Activated naive CD4-positive, alpha-beta T cell treated with anti-CD3 and anti-CD28 coated beads, Interleukin-2, amount 50 U/mL, for 72 hours (primary cell): ENCODE results near the gene AFAP1. TPM values are rescaled to one million over a fixed set of nuclear protein-coding genes. Genes with fewer than 3 reads are reported as not detected.

ENCODE experiments used
- ATAC-seq, 2 donors: fragments of 150-1000 bp; cut with Tn5 transposase; 2 replicates each; pipeline ENCODE4 v1.10.0; 2021; ENCODE audit warnings: mild to moderate bottlenecking in 2 of 2, moderate library complexity in 2 of 2
- DNase-seq, 2 donors: peaks; one replicate each; pipeline ENCODE4 v3.0.0; 2021 to 2022; ENCODE audit warnings: low spot score in 2 of 2
- H3K27ac Mint-ChIP-seq, 2 donors: one replicate each; pipeline ENCODE4 v1.8.0; 2022; ENCODE audit warnings: mild to moderate bottlenecking in 2 of 2, mixed read lengths in 2 of 2
- H3K36me3 Mint-ChIP-seq, 2 donors: one replicate each; pipeline ENCODE4 v1.8.0; 2022; ENCODE audit warnings: mixed read lengths in 2 of 2
- H3K9me3 Mint-ChIP-seq, 2 donors: one replicate each; pipeline ENCODE4 v1.8.0; 2022; ENCODE audit warnings: mixed read lengths in 2 of 2
- total RNA-seq, 2 donors: library from RNA; stranded (reverse); gene quantifications; one replicate each; pipeline ENCODE4 v1.2.3, GENCODE V29; 2022

Gene AFAP1
- total RNA-seq, 2 donors from 2014 or later, result 10.2 to 41.9 TPM

DNA sequence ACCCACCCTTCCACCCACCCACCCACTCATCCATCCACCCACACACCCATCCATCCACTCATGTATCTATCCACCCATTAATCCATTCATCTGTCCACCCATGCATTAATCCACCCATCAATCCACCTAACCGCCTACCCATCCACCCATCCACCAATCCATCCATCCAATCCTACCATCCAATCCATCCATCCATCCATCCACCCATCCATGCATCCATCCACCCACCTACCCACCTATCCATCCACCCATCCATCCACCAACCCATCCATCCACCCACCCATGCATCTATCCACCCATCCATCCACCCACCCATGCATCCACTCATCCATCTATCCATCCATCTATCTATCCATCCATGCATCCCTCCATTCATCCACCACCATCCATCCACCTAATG, 34.8 kb upstream of the AFAP1 start:
- Mint-ChIP-seq H3K9me3 (no peaks in the 10 kb centered on the region), H3K27ac (no peak overlapping the region), H3K36me3 (peaks cover 0 to 34% of the 10 kb centered on the region in 2 donors)
- ATAC-seq, result no peak
- DNase-seq, result no peak

DNA sequence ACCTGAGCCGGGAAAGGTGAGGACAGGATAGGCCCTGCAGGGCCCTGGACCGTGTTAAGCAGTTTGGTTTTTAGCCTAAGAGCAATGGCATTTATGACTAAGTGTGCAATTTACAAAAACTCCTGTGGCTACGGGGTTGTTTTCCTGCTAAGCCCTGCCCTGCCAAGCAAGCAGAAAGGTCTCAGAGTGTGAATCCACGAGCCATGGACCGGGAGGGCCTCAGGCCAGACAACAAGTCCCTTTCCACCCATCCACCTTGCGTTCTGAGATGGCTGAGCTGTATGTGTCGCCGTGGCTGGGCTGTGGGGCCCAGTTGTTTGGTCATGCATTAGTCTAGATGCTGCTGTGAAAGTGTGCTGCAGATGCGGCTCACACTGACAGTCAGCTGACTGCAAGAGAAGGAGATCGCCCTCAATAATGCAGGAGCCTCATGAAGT, 33.9 kb upstream of the AFAP1 start:
- no peaks in the 10 kb centered on the region for H3K9me3 Mint-ChIP-seq
- peak overlapping the region; percentile 96 for H3K27ac Mint-ChIP-seq
- peak in 1 of 2 donors; percentile 6 for ATAC-seq
- H3K36me3 Mint-ChIP-seq, result peaks cover 0 to 35% of the 10 kb centered on the region in 2 donors
- no peak for DNase-seq

DNA sequence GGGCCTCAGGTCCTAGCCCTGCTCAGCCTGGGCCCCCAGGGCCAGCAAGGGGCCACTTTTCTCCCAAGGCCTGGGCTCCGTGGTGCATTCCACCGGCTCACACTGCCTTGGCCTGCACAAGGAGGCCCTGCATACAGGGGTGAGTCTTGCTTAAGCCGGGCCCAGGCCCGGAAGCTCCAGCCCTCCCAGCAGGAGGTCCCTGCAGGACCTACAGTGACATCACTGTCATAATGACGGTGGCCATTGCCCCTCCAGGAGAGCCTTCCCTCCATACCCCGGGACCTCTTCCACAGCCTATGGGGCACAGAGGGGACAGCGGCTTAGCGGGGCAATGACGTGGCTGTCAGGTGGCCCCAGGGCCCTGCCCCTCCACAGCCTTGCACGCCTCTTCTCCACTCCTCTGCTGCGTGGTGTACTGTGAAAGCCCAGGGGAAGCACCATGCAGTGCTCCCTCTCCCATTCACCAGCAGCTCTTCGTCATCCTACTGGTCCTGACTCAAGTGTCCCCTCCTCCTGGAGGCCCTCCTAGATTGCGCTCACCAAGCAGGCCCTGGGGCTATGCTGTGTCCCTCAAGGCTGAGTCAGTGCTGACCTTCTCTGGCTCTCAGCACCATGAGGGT, 32.3 kb upstream of the AFAP1 start:
- H3K9me3 Mint-ChIP-seq, result no peaks in the 10 kb centered on the region
- H3K27ac Mint-ChIP-seq, result peak overlapping the region; percentile 96
- no peak for DNase-seq
- H3K36me3 Mint-ChIP-seq, result peaks cover 0 to 39% of the 10 kb centered on the region in 2 donors
- peak in 1 of 2 donors; percentile 56 for ATAC-seq

DNA sequence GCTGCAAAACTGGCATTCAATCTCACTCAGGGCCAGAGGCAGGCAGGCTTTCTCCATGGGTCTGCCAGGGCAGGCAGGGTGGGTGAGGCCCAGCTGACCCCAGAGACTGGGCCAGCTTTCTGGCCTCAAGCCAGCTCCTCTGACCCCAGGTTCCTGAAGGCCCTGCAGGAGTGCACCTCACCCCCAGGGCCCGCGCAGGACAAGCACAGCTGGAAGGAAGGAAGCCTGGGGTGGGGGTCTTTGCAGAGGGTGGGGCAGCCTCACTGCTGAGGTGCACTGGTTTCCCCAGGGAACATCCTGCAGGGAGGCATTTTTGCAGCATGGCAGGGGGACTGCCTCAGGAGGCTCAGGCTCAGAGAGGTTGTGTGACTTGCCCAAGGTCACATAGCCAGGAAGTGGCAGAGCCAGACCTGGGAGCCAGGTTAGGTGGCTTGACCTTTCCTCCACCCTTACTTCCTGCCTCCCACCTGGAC, 31.5 kb upstream of the AFAP1 start:
- ATAC-seq, result no peak
- Mint-ChIP-seq H3K9me3 (no peaks in the 10 kb centered on the region), H3K27ac (peak overlapping the region; percentile 96 to 99), H3K36me3 (peaks cover 0 to 39% of the 10 kb centered on the region in 2 donors)
- DNase-seq, result no peak

DNA sequence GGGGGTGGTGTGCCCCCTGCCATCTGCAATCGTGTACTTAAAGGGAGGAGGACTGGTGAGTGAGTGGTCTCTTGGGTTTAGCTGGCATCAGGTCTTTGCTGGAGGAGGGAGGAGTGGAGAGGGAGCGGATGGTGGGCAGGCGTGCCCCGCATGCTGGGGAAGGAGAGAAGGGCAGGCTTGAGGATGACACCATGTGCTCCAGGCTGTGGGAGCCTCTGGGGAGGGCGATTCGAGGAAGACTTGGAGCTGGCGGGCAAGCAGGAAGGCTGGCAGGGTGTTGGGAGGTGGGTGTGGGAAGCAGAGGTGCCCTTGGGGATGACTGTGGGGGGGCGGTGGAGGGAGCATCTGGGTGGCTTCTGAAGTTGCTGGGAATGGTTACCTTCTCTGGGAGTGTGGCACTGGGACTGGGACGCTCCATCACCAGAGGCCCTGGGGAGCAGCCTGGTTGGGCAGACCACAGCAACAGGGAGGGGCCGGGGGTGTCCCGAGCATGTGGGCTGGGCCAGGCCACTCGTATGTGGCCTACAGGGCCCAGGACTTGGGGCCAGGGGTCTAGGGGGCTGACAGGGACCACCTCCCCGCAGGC, 30.8 kb upstream of the AFAP1 start:
- no peaks in the 10 kb centered on the region for H3K9me3 Mint-ChIP-seq
- ATAC-seq (peak in 1 of 2 donors; percentile 3), DNase-seq (no peak)
- H3K36me3 Mint-ChIP-seq, result peaks cover 0 to 39% of the 10 kb centered on the region in 2 donors
- H3K27ac Mint-ChIP-seq, result peak overlapping the region; percentile 96 to 99

DNA sequence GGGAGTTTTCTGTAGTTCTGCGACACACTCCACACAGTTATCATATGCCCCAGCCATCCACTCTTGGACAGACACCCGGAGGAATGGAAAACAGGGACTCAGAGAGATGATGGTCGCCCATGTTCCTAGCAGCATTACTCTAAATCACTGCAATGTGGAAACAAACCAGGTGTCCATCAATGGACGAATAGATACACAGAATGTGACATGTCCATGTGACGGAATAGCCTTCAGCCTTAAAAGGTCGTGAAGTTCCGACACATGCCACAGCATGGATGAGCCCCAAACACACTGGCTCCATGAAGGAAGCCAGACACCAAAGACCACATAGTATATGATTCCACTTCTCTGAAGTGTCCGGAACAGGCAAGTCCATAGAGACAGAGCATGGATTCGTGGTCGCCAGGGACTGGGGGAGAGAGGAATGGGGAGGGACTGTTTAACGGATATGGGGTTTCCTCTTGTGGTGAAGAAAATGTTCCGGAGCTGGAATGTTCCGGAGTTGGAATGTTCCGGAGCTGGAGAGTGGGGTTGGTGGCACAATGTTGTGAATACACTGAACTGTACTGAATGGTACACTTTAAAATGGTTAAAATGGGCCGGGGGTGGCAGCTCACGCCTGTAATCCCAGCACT, 28.7 kb upstream of the AFAP1 start:
- no peak for DNase-seq
- H3K36me3 Mint-ChIP-seq, result peaks cover 0 to 39% of the 10 kb centered on the region in 2 donors
- H3K27ac Mint-ChIP-seq, result peak overlapping the region; percentile 16 to 22
- ATAC-seq, result no peak
- H3K9me3 Mint-ChIP-seq, result no peaks in the 10 kb centered on the region

DNA sequence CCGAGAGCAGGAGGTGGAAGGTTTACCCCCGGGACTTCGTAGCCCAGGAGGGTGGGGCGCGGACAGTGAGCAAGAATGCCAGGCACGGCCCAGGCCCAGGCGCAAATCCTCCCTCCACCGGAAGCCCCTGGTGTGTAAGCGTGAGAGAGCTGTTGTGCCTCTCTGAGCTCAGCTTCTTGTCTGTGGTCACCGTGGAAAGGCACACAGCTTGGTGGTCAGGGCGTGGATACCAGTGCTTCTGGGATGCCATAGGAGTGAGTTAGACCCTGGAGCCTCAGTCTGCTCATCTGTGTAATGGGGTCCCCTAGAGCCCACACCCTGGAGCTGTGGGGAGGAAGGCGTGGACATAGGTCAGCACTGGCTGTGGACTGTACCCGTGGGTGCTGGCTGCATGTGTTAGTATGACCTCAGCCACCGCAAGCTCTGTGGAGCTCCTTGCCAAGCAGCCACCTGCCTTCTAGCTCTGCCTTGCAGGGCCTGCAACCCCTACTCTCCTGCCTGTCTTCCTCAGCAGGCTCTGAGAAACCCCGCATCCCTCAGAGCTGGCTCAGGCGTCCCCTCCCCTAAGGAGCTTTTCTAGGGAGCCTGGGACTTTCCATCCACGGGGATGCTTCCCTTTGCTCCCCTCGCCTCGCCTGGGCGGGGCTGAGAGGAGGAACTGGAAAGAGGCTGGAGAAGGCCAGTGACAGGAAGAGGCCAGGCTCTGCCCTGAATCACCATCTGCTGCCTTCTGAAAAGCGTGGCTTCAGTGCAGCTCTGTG, 28.0 kb upstream of the AFAP1 start:
- Mint-ChIP-seq H3K9me3 (no peaks in the 10 kb centered on the region), H3K27ac (peak overlapping the region; percentile 16 to 86), H3K36me3 (peaks cover 0 to 38% of the 10 kb centered on the region in 2 donors)
- no peak for DNase-seq
- no peak for ATAC-seq

DNA sequence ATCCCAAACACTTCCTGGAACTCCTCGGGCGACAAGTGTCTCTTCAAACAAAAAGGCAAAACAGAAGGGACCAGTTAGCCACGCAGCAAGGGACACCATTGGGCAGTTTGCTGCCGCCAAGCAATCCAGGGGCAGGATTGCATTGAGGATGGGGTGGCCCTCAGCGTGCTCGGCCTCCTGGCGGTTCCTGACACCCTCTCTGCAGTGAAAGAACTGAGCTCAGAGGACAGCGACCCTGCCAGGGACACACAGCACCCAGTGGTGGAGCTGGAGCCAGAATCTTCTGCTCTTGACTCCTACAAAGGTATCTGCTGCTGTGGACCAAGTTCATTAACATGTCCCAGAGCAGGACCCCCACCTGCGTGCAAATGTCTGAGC, 27.4 kb upstream of the AFAP1 start:
- no peak for DNase-seq
- no peak for ATAC-seq
- Mint-ChIP-seq H3K27ac (peak overlapping the region in 1 of 2 donors; percentile 86), H3K9me3 (no peaks in the 10 kb centered on the region), H3K36me3 (peaks cover 0 to 35% of the 10 kb centered on the region in 2 donors)

DNA sequence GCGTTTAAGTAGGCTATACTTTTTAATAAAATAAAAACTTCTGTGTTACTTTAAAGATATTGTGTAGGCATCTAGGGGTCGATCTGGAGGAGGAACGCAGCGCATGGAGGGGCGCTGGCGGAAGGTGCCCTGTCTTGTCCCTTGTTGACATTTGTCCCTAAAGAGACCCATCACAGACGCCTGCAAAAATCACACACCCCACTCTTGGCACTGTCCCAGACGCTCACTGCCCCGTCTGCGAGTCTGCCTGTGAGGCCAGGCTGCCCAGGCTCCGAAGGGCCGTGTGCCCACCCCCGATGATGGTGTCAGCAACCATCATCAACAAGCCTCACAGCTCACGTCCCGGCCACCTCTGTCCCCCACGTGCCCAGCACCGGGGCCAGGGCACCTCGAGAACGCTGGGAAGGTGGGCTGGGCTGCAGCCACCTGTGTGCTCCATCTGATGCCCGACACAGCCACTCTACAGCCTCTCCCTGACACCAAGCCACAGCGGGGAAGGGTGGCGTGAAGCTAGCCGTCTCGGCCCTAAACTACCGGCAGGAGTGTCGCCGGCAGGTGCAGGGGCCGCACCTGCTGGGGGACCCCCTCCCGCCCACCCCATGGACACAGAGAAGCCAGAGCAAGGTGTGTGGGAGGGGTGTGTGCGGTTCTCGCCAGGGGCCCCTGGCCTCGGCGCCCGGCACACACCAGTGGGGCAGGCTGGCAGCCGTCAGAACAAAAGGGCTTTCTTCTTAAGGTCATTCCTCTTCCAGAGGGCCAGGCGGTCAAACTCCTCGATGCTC, 26.8 kb upstream of the AFAP1 start:
- DNase-seq (no peak), ATAC-seq (no peak)
- H3K27ac Mint-ChIP-seq, result peak overlapping the region in 1 of 2 donors; percentile 44
- H3K9me3 Mint-ChIP-seq, result no peaks in the 10 kb centered on the region
- H3K36me3 Mint-ChIP-seq, result peaks cover 0 to 30% of the 10 kb centered on the region in 2 donors

DNA sequence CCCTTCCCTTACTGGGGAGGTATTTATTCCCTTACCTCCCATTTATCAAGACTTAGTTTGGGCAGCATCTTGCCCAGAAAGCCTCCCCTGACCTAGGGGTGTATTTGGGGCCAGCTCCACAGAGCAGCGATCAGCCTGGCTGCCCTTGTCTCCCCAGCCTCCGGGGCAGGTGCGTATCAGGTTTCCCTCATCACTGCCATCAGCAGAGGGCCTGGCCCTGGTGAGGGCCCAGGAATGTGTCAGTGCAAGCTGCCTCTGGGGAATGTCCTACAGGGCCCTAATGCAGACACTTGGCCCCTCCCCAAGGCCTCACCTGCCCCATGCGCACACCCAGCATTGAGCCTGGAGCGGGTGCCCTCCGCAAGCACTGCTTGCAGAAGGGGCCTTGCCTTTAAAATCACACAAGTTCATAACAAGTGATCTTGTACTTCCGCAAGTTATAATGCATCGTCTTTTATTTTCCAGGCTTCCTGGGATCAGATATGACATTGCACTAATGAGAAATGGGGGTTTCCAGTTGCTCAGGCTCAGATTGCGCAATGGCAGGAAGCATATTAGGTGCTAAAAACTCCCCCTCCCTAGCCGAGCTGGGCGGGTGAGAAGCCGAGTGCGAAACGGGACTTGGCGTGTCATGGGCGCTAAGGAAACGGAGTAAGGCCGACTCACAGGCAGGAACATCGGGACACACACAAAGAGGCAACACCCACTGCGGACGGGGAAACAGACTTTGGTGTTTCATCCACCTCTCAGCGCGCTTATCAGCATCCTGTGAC, 25.4 kb upstream of the AFAP1 start:
- Mint-ChIP-seq H3K27ac (peak overlapping the region; percentile 59 to 75), H3K9me3 (no peaks in the 10 kb centered on the region), H3K36me3 (peaks cover 0 to 16% of the 10 kb centered on the region in 2 donors)
- DNase-seq (peak in 1 of 2 donors; percentile 57), ATAC-seq (peak in 1 of 2 donors; percentile 9)

DNA sequence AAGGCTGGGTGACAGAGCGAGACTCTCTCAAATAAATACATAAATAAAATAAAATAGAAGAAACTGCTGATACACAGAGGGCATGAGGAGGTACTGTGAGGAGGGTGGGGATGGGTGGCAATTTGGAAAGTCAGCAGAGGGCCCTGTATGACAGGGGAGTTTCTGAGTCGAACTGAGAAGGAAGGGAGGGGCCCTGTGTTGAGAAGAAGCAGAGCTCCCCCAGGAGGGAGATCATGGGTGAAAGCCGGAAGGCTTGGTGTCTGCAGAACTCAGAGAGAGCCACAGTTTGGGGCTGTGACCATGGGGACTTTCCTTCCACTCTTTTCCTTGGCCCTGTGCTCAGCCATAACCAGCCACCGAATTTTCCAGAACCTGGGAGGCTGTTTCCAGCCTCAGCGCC, 24.8 kb upstream of the AFAP1 start:
- Mint-ChIP-seq H3K9me3 (no peaks in the 10 kb centered on the region), H3K36me3 (peaks cover 0 to 10% of the 10 kb centered on the region in 2 donors), H3K27ac (peak overlapping the region; percentile 59 to 75)
- peak; percentile 9 to 15 for ATAC-seq
- no peak for DNase-seq

DNA sequence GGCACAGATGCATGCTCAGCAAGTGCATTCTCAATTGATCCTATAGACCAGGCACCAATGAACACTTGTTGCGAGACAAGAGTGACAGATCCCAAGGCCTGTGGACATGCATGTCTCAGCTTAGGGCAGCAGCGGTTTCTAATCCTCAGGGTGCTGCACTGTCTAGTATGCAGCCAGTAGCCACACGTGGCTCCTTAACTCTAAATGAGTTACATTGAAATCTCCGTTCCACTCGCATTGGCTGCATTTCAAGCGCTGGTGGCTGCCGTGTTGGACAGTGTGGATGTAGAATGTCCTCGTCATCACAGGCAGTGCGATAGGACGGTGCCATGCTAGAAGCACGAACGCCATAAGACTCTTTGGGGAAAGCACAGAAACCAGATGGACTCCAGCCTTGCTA, 24.0 kb upstream of the AFAP1 start:
- Mint-ChIP-seq H3K9me3 (no peaks in the 10 kb centered on the region), H3K27ac (peak overlapping the region in 1 of 2 donors; percentile 75), H3K36me3 (peaks cover 0 to 10% of the 10 kb centered on the region in 2 donors)
- ATAC-seq, result no peak
- DNase-seq, result no peak

DNA sequence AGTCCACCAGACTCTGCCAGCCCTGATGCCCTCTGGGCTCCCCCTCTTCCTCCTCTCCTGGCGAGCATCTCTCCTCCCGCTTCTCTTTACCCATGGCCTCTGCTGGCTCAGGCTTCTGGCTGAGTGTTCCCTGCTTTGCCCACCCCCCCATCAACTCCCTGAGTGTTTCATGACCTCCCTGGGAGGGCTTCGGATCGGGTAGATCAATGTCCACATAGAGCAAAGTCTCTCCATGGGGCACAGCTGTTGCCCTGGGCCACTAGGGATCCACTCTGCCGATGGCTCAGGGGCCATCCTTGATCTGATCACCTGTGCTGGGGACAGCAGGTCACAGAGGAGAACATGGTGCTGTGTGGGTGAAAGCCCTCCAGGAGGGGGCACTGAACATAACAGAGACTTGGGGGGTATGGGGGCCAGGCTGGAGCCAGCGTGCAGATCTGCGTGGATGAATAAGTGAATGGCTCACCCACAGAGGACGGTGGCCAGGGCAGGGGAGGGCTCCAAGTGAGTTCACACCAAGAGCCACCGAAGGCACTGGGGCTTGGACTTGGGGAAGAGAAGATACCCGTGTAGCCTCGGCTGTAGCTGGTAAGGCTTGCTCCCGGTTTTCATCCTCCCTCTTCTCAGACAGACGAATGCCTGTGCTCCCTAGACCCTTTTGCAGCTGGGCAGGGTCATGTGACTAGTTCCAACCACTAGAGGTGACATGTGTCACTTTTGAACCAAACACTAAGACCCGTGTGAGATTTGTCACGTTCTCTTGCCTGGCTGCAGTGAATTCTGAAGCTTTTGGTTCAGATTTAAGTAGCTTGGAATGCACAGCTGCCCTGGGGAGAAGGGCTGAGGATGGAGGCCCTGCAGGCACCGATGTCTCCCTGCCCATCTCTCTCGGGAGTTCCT, 23.2 kb upstream of the AFAP1 start:
- no peak for DNase-seq
- no peaks in the 10 kb centered on the region for H3K9me3 Mint-ChIP-seq
- H3K27ac Mint-ChIP-seq, result peak overlapping the region in 1 of 2 donors; percentile 74
- H3K36me3 Mint-ChIP-seq, result peaks cover 0 to 5% of the 10 kb centered on the region in 2 donors
- ATAC-seq, result no peak

DNA sequence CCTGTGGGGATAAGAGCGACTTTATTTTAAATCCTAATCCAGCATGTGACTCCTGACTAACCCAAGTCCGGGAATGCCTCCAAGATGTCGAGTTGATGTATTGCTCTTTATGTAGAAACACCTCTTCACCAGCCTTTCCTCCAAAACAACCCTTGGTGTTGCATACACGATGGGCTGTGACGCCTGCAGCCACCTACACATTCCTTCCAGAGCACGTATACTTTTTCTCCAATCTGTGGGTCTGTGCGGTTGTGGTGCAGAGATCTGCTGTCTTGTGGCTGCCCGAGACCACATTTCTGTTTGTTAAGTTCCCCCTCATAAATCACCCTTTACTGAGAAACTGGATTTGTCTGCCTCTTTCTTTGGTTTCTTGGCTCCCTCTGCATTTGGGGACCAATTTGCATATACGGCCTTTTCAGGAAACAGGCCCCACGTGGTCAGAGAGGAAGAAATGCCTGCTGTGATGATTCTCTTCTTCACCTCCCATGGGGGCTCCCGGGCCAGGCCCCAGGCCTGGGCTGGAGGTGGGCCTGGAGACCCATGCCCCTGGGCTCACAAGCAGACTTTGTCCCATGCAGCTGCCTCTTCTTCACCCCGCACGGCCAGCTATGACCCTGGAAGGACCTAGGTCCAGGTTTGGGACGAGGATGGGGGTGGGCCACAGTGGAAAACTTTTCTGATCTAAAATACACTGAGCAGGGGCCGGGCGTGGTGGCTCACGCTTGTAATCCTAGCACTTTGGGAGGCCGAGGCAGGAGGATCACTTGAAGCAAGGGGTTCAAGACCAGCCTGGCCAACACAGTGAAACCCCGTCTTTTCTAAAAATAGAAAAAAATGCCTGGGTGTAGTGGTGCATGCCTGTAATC, 21.4 kb upstream of the AFAP1 start:
- Mint-ChIP-seq H3K9me3 (no peaks in the 10 kb centered on the region), H3K36me3 (peaks cover 0 to 5% of the 10 kb centered on the region in 2 donors), H3K27ac (peak overlapping the region; percentile 69 to 90)
- peak; percentile 87 to 88 for ATAC-seq
- peak; percentile 80 to 83 for DNase-seq
